Fibroblast of pulmonary artery (primary cell): ENCODE measurements around the gene MYRIP.

Experiments
- DNase-seq: peaks from one replicate; pipeline ENCODE4 v3.0.0-alpha.2; 2010; ENCODE audit warnings: low read depth
- H3K4me3 ChIP-seq: replicated peaks from 2 replicates; pipeline ENCODE4 v1.5.1; 2011; ENCODE audit warnings: low read depth, mild to moderate bottlenecking, control low read depth, low read length, moderate library complexity
- TF ChIP-seq, protein P1 (sequence below): IDR thresholded peaks from 2 replicates; pipeline ENCODE4 v1.5.1; 2011; ENCODE audit warnings: mild to moderate bottlenecking, control low read depth, low read length, inconsistent platforms; ENCODE audit errors: missing control alignments

The MYRIP gene

DNA sequence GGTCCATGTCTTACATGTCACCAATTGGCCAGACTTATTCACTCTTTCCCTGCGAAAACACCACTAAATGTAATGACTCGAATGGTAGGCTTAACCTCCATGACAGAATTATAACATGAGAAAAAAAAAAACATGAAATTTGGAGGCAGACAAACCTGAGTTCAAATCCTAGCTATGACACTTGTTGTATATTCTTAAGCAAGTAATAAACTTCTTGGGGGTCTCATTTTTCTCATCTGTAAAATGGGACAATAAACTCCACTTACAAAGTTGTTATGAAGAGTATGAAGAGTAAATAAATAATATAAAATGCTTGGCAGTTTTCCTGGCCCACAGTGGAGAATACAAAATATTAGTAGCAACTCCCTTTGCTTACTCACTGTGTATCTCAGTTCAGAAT is 488.7 kb downstream of the MYRIP start:
- TF ChIP-seq, protein P1, sequence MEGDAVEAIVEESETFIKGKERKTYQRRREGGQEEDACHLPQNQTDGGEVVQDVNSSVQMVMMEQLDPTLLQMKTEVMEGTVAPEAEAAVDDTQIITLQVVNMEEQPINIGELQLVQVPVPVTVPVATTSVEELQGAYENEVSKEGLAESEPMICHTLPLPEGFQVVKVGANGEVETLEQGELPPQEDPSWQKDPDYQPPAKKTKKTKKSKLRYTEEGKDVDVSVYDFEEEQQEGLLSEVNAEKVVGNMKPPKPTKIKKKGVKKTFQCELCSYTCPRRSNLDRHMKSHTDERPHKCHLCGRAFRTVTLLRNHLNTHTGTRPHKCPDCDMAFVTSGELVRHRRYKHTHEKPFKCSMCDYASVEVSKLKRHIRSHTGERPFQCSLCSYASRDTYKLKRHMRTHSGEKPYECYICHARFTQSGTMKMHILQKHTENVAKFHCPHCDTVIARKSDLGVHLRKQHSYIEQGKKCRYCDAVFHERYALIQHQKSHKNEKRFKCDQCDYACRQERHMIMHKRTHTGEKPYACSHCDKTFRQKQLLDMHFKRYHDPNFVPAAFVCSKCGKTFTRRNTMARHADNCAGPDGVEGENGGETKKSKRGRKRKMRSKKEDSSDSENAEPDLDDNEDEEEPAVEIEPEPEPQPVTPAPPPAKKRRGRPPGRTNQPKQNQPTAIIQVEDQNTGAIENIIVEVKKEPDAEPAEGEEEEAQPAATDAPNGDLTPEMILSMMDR: no peak
- no peak for DNase-seq
- H3K4me3 ChIP-seq: no peak overlapping the region

DNA sequence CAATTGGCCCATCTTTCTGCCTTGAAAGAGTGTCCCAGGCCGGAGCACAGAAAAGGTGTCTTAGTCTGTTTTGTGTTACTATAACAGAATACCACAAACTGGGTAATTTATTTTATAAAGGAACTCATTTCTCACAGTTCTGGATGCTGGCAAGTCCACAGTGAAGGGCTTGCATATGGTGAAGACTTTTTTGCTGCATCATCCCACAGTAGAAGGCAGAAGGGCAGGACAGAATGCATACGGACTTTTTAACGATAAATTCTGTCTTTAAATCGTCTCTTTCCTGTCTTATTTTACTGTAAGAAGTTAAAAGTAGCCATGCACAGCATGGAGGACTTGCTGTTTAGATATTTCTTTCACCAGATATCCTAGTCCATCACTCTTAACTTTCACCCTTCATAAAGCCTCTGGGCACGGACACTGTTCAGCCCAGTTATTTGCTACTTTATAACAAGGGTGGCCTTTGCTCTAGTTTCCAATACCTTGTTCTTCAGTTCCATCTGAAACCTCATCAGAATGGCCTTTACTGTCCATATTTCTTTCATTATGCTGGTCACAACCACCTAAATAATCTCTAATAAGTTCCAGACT is 489.8 kb downstream of the MYRIP start:
- no peak overlapping the region for H3K4me3 ChIP-seq
- TF ChIP-seq, protein P1: no peak
- DNase-seq: no peak

GRCh38 chr3:40299721-40300335 is 490.4 kb downstream of the MYRIP start:
- TF ChIP-seq, protein P1: no peak
- peak; percentile 89 for DNase-seq
- no peak overlapping the region for H3K4me3 ChIP-seq

DNA sequence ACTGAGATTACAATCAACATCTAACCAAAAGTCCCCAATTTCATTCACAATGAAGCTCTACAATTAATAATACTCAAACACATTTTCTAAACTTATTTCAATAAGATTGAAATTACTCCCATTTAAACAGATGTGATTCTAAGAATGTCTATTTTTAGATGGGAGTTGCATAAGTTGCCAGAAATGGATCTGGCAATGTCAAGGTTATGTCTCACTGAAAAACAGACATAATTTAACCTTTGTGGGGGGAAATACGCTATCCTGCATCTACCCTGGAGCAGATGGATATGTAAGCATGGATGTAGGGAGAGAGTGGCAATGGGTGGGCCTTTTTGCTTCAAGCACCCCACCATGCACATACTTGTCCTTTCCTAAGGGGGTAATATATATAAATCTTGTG is 493.4 kb downstream of the MYRIP start:
- DNase-seq: no peak
- TF ChIP-seq, protein P1: no peak
- H3K4me3 ChIP-seq: no peak overlapping the region

GRCh38 chr3:40304352-40304751 is 494.9 kb downstream of the MYRIP start:
- DNase-seq: no peak

GRCh38 chr3:40306336-40306735 is 496.9 kb downstream of the MYRIP start:
- TF ChIP-seq, protein P1: no peak
- H3K4me3 ChIP-seq: no peak overlapping the region
- no peak for DNase-seq

More at GRCh38 chr3:40304352-40304751, 494.9 kb downstream of the MYRIP start:
- no peak overlapping the region for H3K4me3 ChIP-seq
- TF ChIP-seq, protein P1: no peak

- no peak overlapping the region for H3K4me3 ChIP-seq
- TF ChIP-seq, protein P1: no peak
- DNase-seq: no peak
Measured at GRCh38 chr3:40307176-40307575, 497.8 kb downstream of the MYRIP start.
